HG03520 (cell line): Measurements from ENCODE around the gene MAST1.
"Not testable (repeated sequence)": the region's sequence is repeated elsewhere in the genome, so short reads cannot be mapped to it uniquely, and the experiment has no call there.

Source experiments
- ATAC-seq: cut with Tn5 transposase; IDR thresholded peaks from one replicate; pipeline ENCODE4 v1.9.1; 2021; ENCODE audit warnings: mild to moderate bottlenecking, moderate library complexity; ENCODE audit not compliant: unreplicated experiment

MAST1 gene

GRCh38 chr19:12800923-12801465, 37.3 kb upstream of the MAST1 start:
- ATAC-seq: no peak

- no peak for ATAC-seq
These were observed 36.6 kb upstream of the MAST1 start, which contains the start of the genes PRDX2 and THSD8 for GRCh38 chr19:12801466-12802266. Gene PRDX2 (minus strand): TSS chr19:12801800. CDS start chr19:12801261, 539 bp downstream. Gene THSD8 (plus strand): TSS chr19:12802069. CDS start chr19:12802072, 3 bp downstream.

DNA sequence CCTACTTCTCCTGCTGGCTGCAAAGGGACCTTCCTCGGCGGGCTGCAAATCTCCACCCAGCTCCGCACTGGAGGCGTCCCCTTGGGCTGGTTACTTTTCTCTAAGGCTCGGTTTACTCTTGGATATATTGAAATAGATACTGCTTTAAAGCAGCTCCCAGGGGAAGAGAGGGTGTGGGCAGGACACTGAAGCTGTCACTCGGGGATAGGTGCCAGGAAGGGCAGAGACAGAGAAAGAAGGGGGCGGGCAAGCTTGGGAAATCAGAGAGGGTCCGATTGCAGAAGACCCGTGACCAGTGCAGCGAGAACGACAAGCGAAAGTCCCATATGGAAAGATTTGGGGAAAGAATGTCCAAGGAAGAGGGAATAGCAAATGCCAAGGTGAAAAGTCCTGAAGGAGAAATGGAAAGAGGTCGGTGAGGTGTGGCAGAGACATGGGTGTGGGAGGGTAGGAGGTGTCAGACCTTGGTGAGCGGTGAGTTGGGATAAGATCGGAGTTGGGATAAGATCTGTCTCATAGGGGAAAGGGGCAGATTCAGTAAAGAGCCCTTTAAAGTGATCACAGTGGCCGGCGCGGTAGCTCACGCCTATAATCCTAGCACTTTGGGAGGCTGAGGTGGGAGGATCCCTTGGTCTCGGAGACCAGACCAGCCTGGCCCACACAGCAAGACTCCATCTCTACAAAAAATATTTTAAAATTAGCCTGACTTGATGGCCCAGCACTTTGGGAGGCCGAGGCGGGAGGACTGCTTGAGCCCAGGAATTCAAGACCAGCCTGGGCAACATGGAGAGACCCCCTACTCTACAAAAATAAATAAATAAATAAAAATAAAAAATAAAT, 35.8 kb upstream of the MAST1 start:
- ATAC-seq: no peak

- ATAC-seq: no peak
These were observed 34.3 kb upstream of the MAST1 start for GRCh38 chr19:12804051-12804450.

- peak; percentile 79 for ATAC-seq
These were observed 31.9 kb upstream of the MAST1 start, which contains the start of gene RNASEH2A for GRCh38 chr19:12806242-12807081. Gene RNASEH2A (plus strand): TSS chr19:12806584. CDS start chr19:12806674, 90 bp downstream.

- no peak for ATAC-seq
These were observed 23.2 kb upstream of the MAST1 start for GRCh38 chr19:12815088-12815487.

DNA sequence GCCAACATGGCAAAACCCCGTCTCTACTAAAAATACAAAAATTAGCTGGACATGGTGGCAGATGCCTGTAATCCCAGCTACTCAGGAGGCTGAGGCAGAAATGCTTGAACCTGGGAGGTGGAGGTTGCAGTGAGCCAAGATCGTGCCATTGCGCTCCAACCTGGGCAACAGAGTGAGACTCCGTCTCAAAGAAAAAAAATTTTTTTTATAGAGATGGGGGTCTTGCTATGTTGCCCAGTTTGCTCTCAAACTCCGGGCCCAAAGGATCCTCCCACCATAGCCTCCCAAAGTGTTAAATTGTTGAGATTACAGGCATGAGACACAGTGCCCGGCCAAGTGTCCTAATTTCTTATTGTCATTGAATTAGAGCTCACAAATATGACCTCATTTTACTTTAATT, 21.1 kb upstream of the MAST1 start:
- not testable (repeated sequence) for ATAC-seq

GRCh38 chr19:12817810-12818209, 20.5 kb upstream of the MAST1 start:
- not testable (repeated sequence) for ATAC-seq

DNA sequence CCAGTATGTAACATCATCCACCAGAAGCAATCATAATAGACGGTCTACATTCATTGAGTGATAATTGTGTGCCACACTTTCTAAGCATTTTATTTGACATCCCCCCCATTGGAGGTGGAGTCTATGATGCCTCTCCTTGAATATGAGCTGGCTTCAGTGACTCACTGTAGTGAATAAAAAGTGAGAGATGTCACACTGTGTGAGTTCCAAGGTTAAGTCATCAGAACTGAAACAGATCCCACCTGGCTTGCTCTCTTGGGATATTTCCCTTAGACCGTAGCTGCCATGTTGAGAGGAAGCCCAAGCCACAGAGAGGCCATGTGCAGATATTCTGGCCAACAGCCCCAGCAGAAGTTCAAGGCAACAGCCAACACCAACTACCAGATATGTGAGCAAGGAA, 16.6 kb upstream of the MAST1 start:
- ATAC-seq: no peak

DNA sequence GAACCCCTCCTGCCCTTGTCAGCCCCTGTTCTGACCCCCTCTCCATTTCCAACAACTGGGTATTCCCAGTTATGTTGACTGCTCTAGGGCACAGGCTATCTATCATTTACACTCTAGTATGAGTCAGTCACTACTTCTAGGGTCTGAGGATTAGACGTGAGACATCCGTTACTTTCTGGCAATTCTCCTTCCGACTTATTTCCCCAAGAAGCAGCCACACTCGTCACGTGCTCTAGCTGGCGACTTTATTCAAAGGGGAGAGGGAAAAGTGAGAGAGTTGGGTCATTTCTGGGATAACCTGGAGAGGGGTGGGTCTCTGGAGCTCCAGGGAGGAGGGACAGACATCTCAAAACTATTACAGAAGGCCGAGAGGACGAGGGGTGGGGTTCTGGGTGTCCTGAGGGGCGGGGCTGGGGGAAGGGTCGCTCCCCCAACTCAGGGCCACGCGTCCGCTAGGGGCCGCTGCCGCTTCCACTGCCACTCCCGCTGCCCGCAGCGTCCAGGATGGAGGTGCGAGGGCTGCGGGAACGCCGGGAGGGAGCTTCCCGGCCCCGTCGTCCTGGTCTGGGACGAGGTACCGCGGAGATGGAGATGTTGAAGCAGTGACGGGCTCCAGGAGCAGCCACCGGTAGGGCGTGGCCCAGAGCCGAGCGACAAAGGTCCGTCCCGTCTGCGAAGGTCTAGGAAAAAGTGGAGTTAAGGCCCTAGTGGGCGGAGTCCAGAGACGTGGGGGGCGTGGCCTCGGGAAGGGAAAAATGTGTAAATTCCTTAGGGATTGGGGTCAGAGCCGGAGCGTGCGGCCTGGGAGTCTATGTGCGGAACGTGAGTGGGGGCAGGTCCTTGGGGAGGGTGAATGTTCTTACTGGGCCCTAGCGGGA, 12.8 kb upstream of the MAST1 start:
- no peak for ATAC-seq

- ATAC-seq: no peak
These were observed 9.8 kb upstream of the MAST1 start for GRCh38 chr19:12828494-12828893.

DNA sequence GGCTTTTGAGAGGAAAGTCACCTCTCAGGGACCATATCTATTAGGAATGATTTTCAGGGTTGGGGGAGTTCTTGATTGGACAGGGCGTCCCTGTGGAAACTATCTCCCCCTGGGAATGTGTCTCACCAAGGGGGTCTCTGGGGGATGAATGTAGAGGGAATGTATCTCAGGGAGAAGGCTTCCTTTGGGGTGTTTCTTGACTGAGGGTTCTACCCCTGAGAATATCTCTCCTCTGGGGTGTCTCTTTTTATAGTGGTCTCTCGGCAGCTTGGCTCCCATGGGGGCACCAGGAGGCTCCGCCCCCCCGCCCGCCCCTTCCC, 4.9 kb upstream of the MAST1 start:
- ATAC-seq: no peak

DNA sequence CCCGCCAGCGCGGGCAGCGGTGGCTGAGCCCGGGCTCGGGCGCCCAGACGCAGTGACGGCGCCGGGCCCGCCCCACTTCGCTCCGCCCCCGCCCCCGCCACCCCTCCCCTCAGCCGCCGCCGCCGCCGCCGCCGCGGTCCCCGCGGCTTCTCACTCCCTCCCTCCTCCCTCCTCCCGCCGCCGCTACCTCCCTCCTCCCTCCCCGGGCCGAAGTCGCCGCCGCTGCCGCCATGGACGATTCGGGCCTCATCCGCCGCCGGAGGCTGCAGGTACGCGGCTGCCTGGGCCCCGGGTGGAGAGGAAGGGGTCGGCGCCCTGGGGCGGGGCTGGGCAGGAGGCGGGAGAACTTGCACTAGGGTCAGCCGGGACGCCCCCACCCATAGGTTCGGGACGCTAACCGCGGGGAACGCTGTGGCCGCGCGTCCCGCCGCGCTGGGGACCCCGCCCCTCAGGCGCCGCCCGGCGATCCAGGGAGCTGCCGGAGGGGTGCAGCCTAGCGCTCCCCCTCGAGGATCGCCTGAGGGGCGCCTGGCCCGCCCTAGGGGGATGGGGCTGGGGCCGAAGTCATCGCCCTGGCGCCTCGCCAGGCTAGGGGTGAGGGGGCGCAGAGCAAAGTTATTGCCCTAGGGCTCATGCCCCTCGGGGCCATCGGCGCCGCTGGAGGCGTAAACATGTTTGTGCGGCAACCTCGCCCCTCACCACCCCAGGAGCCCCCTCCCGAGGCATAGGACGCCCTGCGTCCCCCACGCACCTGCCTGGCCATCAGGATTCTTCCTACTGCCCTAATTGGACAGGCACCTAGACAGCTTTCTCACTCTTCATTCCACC, 4.4 kb upstream of the MAST1 start:
- ATAC-seq: no peak

- ATAC-seq: no peak
These were observed 3.8 kb upstream of the MAST1 start, which contains the start of gene RTBDN for GRCh38 chr19:12834566-12834943. Gene RTBDN (minus strand): TSS chr19:12834579. CDS start chr19:12829979, 4,600 bp downstream.

DNA sequence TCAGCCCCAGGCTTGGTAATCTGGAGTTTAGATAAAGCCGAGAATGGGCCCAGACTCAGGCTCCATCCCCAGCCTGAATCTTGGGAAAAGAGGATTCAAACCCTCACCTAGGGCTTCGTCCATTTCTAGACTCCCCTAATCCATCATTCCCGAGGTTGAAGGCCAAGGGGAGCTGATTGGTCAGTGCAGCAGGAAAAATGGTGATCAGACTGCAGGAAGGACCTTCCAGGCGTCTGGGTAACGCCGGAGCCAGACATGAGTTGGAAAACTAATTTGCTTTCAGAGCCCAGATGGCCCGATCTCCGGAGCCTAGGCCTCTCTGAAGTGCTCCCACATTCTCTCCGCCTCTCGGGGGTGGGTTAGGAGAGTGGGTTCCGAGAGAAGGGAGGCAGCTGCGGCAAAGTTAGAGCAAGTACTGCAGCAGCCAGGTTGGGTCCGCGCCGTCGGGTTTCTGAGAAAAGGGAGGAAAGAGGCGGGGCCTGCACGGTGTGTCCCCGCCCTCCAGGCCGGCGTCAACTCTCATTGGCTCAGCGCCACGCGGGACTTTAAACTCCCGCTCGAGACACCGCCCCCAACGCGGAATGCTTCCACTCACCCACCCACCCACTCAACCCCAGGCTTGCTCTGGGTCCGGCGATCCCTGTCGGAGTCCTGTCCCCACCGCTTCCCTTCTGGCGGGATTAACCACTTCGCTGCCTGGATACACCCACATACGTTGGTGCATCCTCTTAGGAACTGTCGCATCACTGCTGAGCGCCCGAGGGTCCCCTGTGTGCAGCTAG, 3.1 kb upstream of the MAST1 start:
- ATAC-seq: no peak

- no peak for ATAC-seq
These were observed 1.8 kb upstream of the MAST1 start for GRCh38 chr19:12836529-12836863.

DNA sequence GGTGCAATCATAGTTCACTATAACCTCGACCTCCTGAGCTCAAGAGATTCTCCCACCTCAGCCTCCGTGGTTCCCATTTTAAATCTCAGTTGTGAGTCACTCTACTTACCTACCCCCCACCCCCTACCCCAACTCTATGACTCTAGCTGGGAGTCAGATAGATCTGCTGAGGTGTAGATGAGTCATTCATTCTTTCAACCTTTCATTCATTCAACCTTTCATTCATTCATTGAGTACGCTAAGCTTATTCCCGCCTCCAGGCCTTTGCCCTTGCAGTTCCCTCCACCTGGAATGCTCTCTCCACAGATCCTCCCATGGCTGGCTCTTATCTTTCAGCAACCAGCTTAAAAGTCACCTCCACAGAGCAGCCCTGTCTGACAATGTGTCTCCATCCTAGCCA, 1.1 kb upstream of the MAST1 start:
- ATAC-seq: no peak
